Endothelial cell of umbilical vein (primary cell): ENCODE measurements around the gene BASP1. TPM values are rescaled to one million over a fixed set of nuclear protein-coding genes. Genes with fewer than 3 reads are reported as not detected.

Experiments
- BruUV-seq: library from RNA; stranded (reverse); fragments of 400-500 nt; replicated peaks from 2 replicates; lab custom pipeline; 2021; lab: Mats Ljungman, UMichigan
- CTCF ChIA-PET: fragments of 300-600, 350-600 bp; sonication (Branson Sonifier 250); formaldehyde crosslinking; loops from one replicate; lab custom pipeline; 2021; ENCODE audit warnings: antibody characterized with exemption, inconsistent platforms; lab: Charles Lee
- POLR2A ChIA-PET: fragments of 300-600, 350-600 bp; sonication (Branson Sonifier 250); formaldehyde crosslinking; loops from one replicate; lab custom pipeline; 2021; ENCODE audit warnings: antibody characterized with exemption, inconsistent platforms; lab: Charles Lee
- DNase-seq: peaks from one replicate; pipeline ENCODE4 v3.0.0-alpha.2; 2011; ENCODE audit warnings: low read depth, low spot score
- FAIRE-seq: peaks from 2 replicates; lab custom pipeline; 2011; peaks lifted over from hg19 to GRCh38; lab: Jason Lieb, UNC
- H2AFZ ChIP-seq: 2 replicates; pipeline ENCODE4 v1.6.0; 2012; ENCODE audit warnings: low read depth, low read length, control low read depth, inconsistent platforms
- H3K27ac ChIP-seq: 2 replicates; pipeline ENCODE4 v1.5.1; 2011; ENCODE audit warnings: low read depth, mild to moderate bottlenecking, control low read depth, low read length, moderate library complexity; ENCODE audit not compliant: insufficient read depth
- H3K27me3 ChIP-seq, 2 experiments: 2 replicates each; pipeline versions ENCODE4 v1.6.0 to v1.6.1; 2011; ENCODE audit warnings: low read length in 2 of 2, mixed read lengths in 1 of 2; ENCODE audit not compliant: control insufficient read depth in 2 of 2, insufficient read depth in 2 of 2
- H3K36me3 ChIP-seq, 2 experiments: 2 replicates in 1 of 2; 3 replicates in 1 of 2; pipeline ENCODE4 v1.5.1; 2011; ENCODE audit warnings: low read length in 2 of 2, mild to moderate bottlenecking in 1 of 2, moderate library complexity in 1 of 2; ENCODE audit not compliant: control insufficient read depth in 2 of 2, insufficient read depth in 2 of 2; ENCODE audit errors: extremely low read depth in 1 of 2
- H3K4me1 ChIP-seq: 3 replicates; pipeline ENCODE4 v1.5.1; 2011; ENCODE audit warnings: mild to moderate bottlenecking, low read length; ENCODE audit not compliant: control insufficient read depth, insufficient read depth; ENCODE audit errors: extremely low read depth
- H3K4me2 ChIP-seq: 2 replicates; pipeline ENCODE4 v1.6.1; 2011; ENCODE audit warnings: low read length, control low read depth, mixed read lengths; ENCODE audit not compliant: insufficient read depth
- H3K4me3 ChIP-seq, 3 experiments: fragments of 200-600 bp in 1 of 3; sonication (generic), shearing (Covaris generic) in 1 of 3; replicated peaks in 1 of 3; 2 replicates each; pipeline ENCODE4 v1.5.1; 2011 to 2016; ENCODE audit warnings: control low read depth in 3 of 3, low read length in 3 of 3, mild to moderate bottlenecking in 2 of 3, inconsistent platforms in 1 of 3, low read depth in 1 of 3, moderate library complexity in 1 of 3; ENCODE audit not compliant: insufficient read depth in 1 of 3
- H3K79me2 ChIP-seq: 2 replicates; pipeline ENCODE4 v1.6.0; 2012; ENCODE audit warnings: low read length, inconsistent platforms; ENCODE audit not compliant: control insufficient read depth, insufficient read depth
- H3K9ac ChIP-seq: replicated peaks from 2 replicates; pipeline ENCODE3; 2011; ENCODE audit warnings: low read length, control low read depth; ENCODE audit not compliant: insufficient read depth; ENCODE audit errors: extremely low read depth
- H3K9me1 ChIP-seq: replicated peaks from 3 replicates; pipeline ENCODE4 v1.6.0; 2011; ENCODE audit warnings: mild to moderate bottlenecking, low read length; ENCODE audit not compliant: control insufficient read depth, insufficient read depth; ENCODE audit errors: extremely low read depth
- H3K9me3 ChIP-seq: replicated peaks from 2 replicates; pipeline ENCODE4 v1.5.1; 2012; ENCODE audit warnings: low read length, inconsistent platforms; ENCODE audit not compliant: control insufficient read depth, insufficient read depth
- H4K20me1 ChIP-seq: replicated peaks from 2 replicates; pipeline ENCODE3; 2011; ENCODE audit warnings: mild to moderate bottlenecking, low read length; ENCODE audit not compliant: control insufficient read depth, insufficient read depth; ENCODE audit errors: extremely low read depth
- CTCF ChIP-seq, 2 donors: IDR thresholded peaks; 1 replicate in 1 of 2; 2 replicates in 1 of 2; pipeline ENCODE4 v1.5.1; 2011; ENCODE audit warnings: low read length in 2 of 2, mild to moderate bottlenecking in 2 of 2, moderate library complexity in 2 of 2, control low read depth in 1 of 2, inconsistent platforms in 1 of 2, low read depth in 1 of 2; ENCODE audit not compliant: insufficient read depth in 1 of 2; ENCODE audit errors: extremely low read depth in 1 of 2
- GATA2 ChIP-seq: IDR thresholded peaks from 2 replicates; pipeline ENCODE4 v1.7.0; 2011; ENCODE audit warnings: low read depth, mild to moderate bottlenecking, moderate library complexity, mixed read lengths, low read length; ENCODE audit not compliant: insufficient read length, insufficient read depth
- JUN ChIP-seq: IDR thresholded peaks from 2 replicates; pipeline ENCODE4 v1.6.1; 2011; ENCODE audit warnings: borderline replicate concordance, low read depth; ENCODE audit not compliant: insufficient read length, insufficient read depth
- MYC ChIP-seq: IDR thresholded peaks from one replicate; pipeline ENCODE4 v1.6.1; 2011; ENCODE audit warnings: mild to moderate bottlenecking, low read depth, low read length
- POLR2A ChIP-seq: IDR thresholded peaks from 2 replicates; pipeline ENCODE4 v1.6.1; 2012; ENCODE audit warnings: low read depth, mild to moderate bottlenecking, control low read depth, low read length
- dilution Hi-C: fragments of 300-500 bp; cut with MboI; formaldehyde crosslinking; loops from one replicate; pipeline ENCODE4 v1.15.0; 2019; ENCODE audit warnings: low sequenced_read_pairs; ENCODE audit not compliant: extremely low pct_ligation_motif_present
- intact Hi-C: fragments of 100-400 bp; cut with micrococcal nuclease; formaldehyde crosslinking; loops from one replicate; pipeline ENCODE4 v1.10.0; 2022
- polyA plus RNA-seq, 4 experiments: library from polyadenylated mRNA; depleted of rRNA in 3 of 4; stranded (reverse) in 3 of 4; unstranded in 1 of 4; fragments of >200 nt; gene quantifications; 2 replicates each; pipeline versions ENCODE4 v1.2.1 to v1.2.3, GENCODE V29; 2011 to 2012; ENCODE audit warnings: missing spikeins in 1 of 4
- total RNA-seq: library from RNA; stranded (reverse); gene quantifications from 2 replicates; pipeline ENCODE4 v1.2.3, GENCODE V29; 2021
- TF ChIP-seq, protein P1 (sequence below): IDR thresholded peaks from 2 replicates; pipeline ENCODE4 v1.6.1; 2011; ENCODE audit not compliant: insufficient read depth, insufficient read length

Gene BASP1
- total and polyA plus RNA-seq, 2 donors (not counting 3 experiments of a cell fraction or from before 2014, with no cell fraction given) = 69.4 to 79.3 TPM

GRCh38 chr5:17235731-17236330, 18.4 kb downstream of the BASP1 start:
- TF ChIP-seq MYC = no peak
- TF ChIP-seq GATA2 = no peak
- TF ChIP-seq, protein P1, sequence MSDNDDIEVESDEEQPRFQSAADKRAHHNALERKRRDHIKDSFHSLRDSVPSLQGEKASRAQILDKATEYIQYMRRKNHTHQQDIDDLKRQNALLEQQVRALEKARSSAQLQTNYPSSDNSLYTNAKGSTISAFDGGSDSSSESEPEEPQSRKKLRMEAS = no peak
- no peak for TF ChIP-seq CTCF (IDR thresholded peaks at IDR 0.05; ENCODE audit: extremely low read depth in 1 of 2, insufficient read depth in 1 of 2, low read depth in 1 of 2, low read length in 2 of 2)
- no peak for TF ChIP-seq POLR2A
- no peak for TF ChIP-seq JUN
- Histone ChIP-seq H3K27ac (no peak overlapping the region), H3K4me3 (no peak overlapping the region), H3K36me3 (peaks cover 0 to 2% of the 10 kb centered on the region in 2 experiments), H3K4me1 (peaks cover 34% of the 10 kb centered on the region), H2AFZ (no peak overlapping the region), H3K9ac (no peak overlapping the region), H3K79me2 (peaks cover 81% of the 10 kb centered on the region), H3K4me2 (no peak overlapping the region), H3K9me1 (no peaks in the 10 kb centered on the region), H4K20me1 (no peaks in the 10 kb centered on the region), H3K27me3 (no peaks in the 10 kb centered on the region), H3K9me3 (no peaks in the 10 kb centered on the region)
- no peak for FAIRE-seq
- CTCF ChIA-PET = interaction anchor here (0.7 to 3.6 kb wide), 5 partner anchors 13 to 608 kb away, joined by 3 to 16 read pairs (median 5); no protein-coding TSS in a partner anchor
- POLR2A ChIA-PET = no interaction called here
- dilution Hi-C loops (no loop called here), intact Hi-C loops (loop anchor here (5.0 kb wide), 1 partner anchor 201 kb away; no protein-coding TSS in a partner anchor)
- BruUV-seq = no TSS peak
- DNase-seq = no peak
